GM12865 (cell line): Measurements from ENCODE around the gene TENM4.

ENCODE experiments used
- DNase-seq: peaks from one replicate; pipeline ENCODE4 v3.0.0; 2010; ENCODE audit warnings: low read depth
- H3K4me3 ChIP-seq: 2 replicates; pipeline ENCODE4 v1.5.1; 2011; ENCODE audit warnings: mild to moderate bottlenecking, low read depth, low read length, control low read depth
- TF ChIP-seq, protein P1 (sequence below): IDR thresholded peaks from 2 replicates; pipeline ENCODE4 v1.5.1; 2011; ENCODE audit warnings: low read length, control low read depth, low read depth, inconsistent platforms; ENCODE audit not compliant: insufficient read depth; ENCODE audit errors: missing control alignments

Gene TENM4

GRCh38 chr11:79208126-79208525 is 232.7 kb downstream of the TENM4 start:
- TF ChIP-seq, protein P1, sequence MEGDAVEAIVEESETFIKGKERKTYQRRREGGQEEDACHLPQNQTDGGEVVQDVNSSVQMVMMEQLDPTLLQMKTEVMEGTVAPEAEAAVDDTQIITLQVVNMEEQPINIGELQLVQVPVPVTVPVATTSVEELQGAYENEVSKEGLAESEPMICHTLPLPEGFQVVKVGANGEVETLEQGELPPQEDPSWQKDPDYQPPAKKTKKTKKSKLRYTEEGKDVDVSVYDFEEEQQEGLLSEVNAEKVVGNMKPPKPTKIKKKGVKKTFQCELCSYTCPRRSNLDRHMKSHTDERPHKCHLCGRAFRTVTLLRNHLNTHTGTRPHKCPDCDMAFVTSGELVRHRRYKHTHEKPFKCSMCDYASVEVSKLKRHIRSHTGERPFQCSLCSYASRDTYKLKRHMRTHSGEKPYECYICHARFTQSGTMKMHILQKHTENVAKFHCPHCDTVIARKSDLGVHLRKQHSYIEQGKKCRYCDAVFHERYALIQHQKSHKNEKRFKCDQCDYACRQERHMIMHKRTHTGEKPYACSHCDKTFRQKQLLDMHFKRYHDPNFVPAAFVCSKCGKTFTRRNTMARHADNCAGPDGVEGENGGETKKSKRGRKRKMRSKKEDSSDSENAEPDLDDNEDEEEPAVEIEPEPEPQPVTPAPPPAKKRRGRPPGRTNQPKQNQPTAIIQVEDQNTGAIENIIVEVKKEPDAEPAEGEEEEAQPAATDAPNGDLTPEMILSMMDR = no peak
- peak; percentile 14 for DNase-seq
- H3K4me3 ChIP-seq = no peak overlapping the region

- TF ChIP-seq, protein P1 = no peak
- no peak for DNase-seq
- no peak overlapping the region for H3K4me3 ChIP-seq
Observed at GRCh38 chr11:79206951-79207350, 233.9 kb downstream of the TENM4 start.

DNA sequence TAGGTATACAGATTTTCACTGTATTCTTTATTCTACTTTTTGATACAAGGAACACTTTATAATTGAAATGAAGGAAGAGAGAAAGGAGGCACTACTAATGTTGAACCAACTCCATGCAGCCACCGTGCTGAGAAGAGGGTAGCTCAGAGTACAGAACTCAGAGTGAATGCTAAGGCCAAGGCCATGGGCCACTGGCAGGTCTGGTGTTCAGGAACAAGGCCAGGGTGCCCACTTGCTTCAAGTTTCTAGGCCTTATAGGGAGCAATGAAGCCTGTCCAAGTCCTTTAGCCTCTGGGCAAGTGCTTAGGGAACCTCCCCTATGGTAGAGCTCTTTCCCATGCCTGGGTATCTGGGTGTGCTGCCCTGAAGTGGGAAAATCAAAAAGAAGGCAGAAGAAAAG is 235.0 kb downstream of the TENM4 start:
- H3K4me3 ChIP-seq = no peak overlapping the region
- no peak for DNase-seq
- TF ChIP-seq, protein P1 = no peak

DNA sequence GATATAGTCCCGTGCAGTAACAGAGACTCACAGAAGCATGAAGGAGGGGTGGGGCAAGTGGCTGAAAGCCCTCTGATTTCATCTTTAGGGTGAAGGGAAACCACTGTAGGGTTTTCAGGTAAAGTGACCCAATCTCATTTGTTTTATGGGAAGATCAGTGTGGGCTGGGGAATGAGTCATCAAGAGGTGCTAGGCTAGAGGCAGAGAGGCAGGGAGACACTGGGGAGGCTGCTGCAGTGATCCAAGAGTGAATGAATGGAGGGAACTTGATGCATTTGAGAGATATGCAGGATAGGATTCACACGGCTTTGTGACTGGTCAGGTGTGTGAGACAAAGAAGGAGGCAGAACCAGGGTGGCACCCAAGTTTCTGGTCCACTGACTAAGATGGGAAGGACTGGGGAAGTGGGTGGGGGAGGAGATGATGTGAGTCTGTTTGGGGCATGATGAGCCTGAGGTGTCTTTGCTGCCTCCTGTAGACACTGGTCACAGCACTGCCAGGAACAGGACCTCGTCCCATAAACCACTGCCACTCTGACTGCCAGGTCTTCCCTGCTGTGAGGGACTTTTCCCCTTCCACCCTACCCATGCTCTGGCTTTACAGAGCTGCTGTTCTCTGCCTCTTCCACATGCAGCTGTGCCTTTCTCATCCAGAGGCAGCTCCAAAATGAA is 239.0 kb downstream of the TENM4 start:
- TF ChIP-seq, protein P1 = no peak
- DNase-seq = peak; percentile 12
- no peak overlapping the region for H3K4me3 ChIP-seq

DNA sequence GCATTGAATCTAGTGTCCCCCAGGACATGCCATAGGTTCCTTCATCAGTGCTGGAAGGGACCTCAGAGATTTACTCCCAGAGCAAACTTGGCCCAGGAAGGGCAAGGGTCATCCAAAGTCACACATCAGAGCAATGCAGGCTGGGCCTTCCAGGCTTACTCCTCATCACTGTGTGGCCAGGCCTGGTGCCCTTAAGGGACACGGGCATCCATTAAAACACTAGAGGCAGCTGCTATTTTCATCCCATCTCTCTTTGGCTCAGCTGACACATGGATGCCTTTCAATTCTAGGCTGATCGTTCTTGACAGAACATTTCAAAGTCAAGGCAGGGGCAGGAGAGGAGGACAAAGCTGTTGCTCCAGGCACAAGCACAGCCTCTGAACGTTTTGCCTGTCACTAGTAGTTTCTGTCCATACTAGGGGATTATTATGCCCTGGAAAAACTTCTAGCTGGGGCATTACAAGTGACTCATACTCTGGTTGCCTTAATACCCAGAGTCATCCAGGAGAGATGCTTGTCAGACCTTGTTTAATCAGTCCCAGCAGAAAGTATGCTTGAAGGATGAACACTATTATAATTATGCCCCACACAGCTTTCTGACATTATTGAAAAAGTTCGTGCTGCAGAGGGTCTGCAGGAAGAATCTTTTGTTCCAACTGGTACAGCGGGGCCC is 240.3 kb downstream of the TENM4 start:
- TF ChIP-seq, protein P1 = no peak
- no peak overlapping the region for H3K4me3 ChIP-seq
- no peak for DNase-seq

- TF ChIP-seq, protein P1 = no peak
- no peak overlapping the region for H3K4me3 ChIP-seq
Observed at GRCh38 chr11:79199729-79200354, 241.0 kb downstream of the TENM4 start.

More at GRCh38 chr11:79199729-79200354, 241.0 kb downstream of the TENM4 start:
- no peak for DNase-seq
